Measurements from ENCODE around the gene CTNNA3. TPM values are rescaled to one million over a fixed set of nuclear protein-coding genes. Genes with fewer than 3 reads are reported as not detected.

Gene CTNNA3
- total RNA-seq, 4 donors from 2014 or later, result 14.3 to 49.5 (median 24.2) TPM

- intact Hi-C loops (cut with DNase I; ENCODE audit: low total_unique reads), result no loop called here
- ATAC-seq (no peak), DNase-seq (no peak)
- no peak for TF ChIP-seq POLR2A (IDR thresholded peaks at IDR 0.05)
- TF ChIP-seq CTCF (IDR thresholded peaks at IDR 0.05 in 4 of 5, conservative IDR thresholded peaks at IDR 0.05 in 1 of 5), result no peak
- H3K9me3 ChIP-seq, result no peaks in the 10 kb centered on the region
- H3K4me1 ChIP-seq, result no peaks in the 10 kb centered on the region
- in situ Hi-C loops (cut with MboI; ENCODE audit: low sequenced_read_pairs in 4 of 4), result no loop called here
- no peak overlapping the region for H3K4me3 ChIP-seq
- no peaks in the 10 kb centered on the region for H3K27me3 ChIP-seq
- no peaks in the 10 kb centered on the region for H3K36me3 ChIP-seq
- no peak overlapping the region for H3K27ac ChIP-seq
Observed at GRCh38 chr10:67200913-67201564, 495.0 kb downstream of the CTNNA3 start.

- ATAC-seq, result no peak
- in situ Hi-C loops (cut with MboI; ENCODE audit: low sequenced_read_pairs in 4 of 4) (no loop called here), intact Hi-C loops (cut with DNase I; ENCODE audit: low total_unique reads) (no loop called here)
- no peaks in the 10 kb centered on the region for H3K9me3 ChIP-seq
- no peaks in the 10 kb centered on the region for H3K36me3 ChIP-seq
- no peak overlapping the region for H3K27ac ChIP-seq
- TF ChIP-seq CTCF (IDR thresholded peaks at IDR 0.05 in 4 of 5, conservative IDR thresholded peaks at IDR 0.05 in 1 of 5) (no peak), POLR2A (IDR thresholded peaks at IDR 0.05) (no peak)
- no peak for DNase-seq
- no peaks in the 10 kb centered on the region for H3K4me1 ChIP-seq
- no peak overlapping the region for H3K4me3 ChIP-seq
- no peaks in the 10 kb centered on the region for H3K27me3 ChIP-seq
Observed at GRCh38 chr10:67175354-67175753, 520.6 kb downstream of the CTNNA3 start.

- TF ChIP-seq POLR2A (IDR thresholded peaks at IDR 0.05) (no peak), CTCF (IDR thresholded peaks at IDR 0.05 in 4 of 5, conservative IDR thresholded peaks at IDR 0.05 in 1 of 5) (no peak)
- in situ Hi-C loops (cut with MboI; ENCODE audit: low sequenced_read_pairs in 4 of 4) (no loop called here), intact Hi-C loops (cut with DNase I; ENCODE audit: low total_unique reads) (no loop called here)
- H3K4me1 ChIP-seq, result no peaks in the 10 kb centered on the region
- ATAC-seq (no peak), DNase-seq (no peak)
- no peaks in the 10 kb centered on the region for H3K36me3 ChIP-seq
- no peak overlapping the region for H3K4me3 ChIP-seq
- H3K27ac ChIP-seq, result no peak overlapping the region
- H3K27me3 ChIP-seq, result no peaks in the 10 kb centered on the region
- H3K9me3 ChIP-seq, result no peaks in the 10 kb centered on the region
Observed at GRCh38 chr10:67173787-67174186, 522.2 kb downstream of the CTNNA3 start.

GRCh38 chr10:67171970-67172369, 524.0 kb downstream of the CTNNA3 start:
- ATAC-seq (no peak), DNase-seq (no peak)
- Histone ChIP-seq H3K27me3 (no peaks in the 10 kb centered on the region), H3K36me3 (no peaks in the 10 kb centered on the region), H3K4me1 (no peaks in the 10 kb centered on the region), H3K9me3 (no peaks in the 10 kb centered on the region), H3K27ac (no peak overlapping the region), H3K4me3 (no peak overlapping the region)
- in situ Hi-C loops (cut with MboI; ENCODE audit: low sequenced_read_pairs in 4 of 4), result no loop called here
- intact Hi-C loops (cut with DNase I; ENCODE audit: low total_unique reads), result no loop called here
- no peak for TF ChIP-seq POLR2A (IDR thresholded peaks at IDR 0.05)
- no peak for TF ChIP-seq CTCF (IDR thresholded peaks at IDR 0.05 in 4 of 5, conservative IDR thresholded peaks at IDR 0.05 in 1 of 5)

GRCh38 chr10:67156239-67156638, 539.8 kb downstream of the CTNNA3 start:
- ATAC-seq, result no peak
- intact Hi-C loops (cut with DNase I; ENCODE audit: low total_unique reads), result no loop called here

More at GRCh38 chr10:67156239-67156638, 539.8 kb downstream of the CTNNA3 start:
- H3K4me3 ChIP-seq, result no peak overlapping the region
- H3K9me3 ChIP-seq, result no peaks in the 10 kb centered on the region
- H3K27me3 ChIP-seq, result no peaks in the 10 kb centered on the region
- DNase-seq, result no peak
- H3K27ac ChIP-seq, result no peak overlapping the region
- no peak for TF ChIP-seq CTCF (IDR thresholded peaks at IDR 0.05 in 4 of 5, conservative IDR thresholded peaks at IDR 0.05 in 1 of 5)
- TF ChIP-seq POLR2A (IDR thresholded peaks at IDR 0.05), result no peak
- no peaks in the 10 kb centered on the region for H3K36me3 ChIP-seq
- H3K4me1 ChIP-seq, result no peaks in the 10 kb centered on the region
- in situ Hi-C loops (cut with MboI; ENCODE audit: low sequenced_read_pairs in 4 of 4), result no loop called here
